Adrenal gland (tissue), 12 donors: ENCODE data around the gene TMEM255B. TPM values are rescaled to one million over a fixed set of nuclear protein-coding genes. Genes with fewer than 3 reads are reported as not detected.
"Not testable (repeated sequence)": the region's sequence is repeated elsewhere in the genome, so short reads cannot be mapped to it uniquely, and the experiment has no call there.

Experiments
- DNase-seq, 7 donors: peaks; one replicate each; pipeline ENCODE4 v3.0.0-alpha.2; 2019 to 2020
- H3K27ac ChIP-seq, 5 donors: fragments of 200-600 bp; sonication (generic) in 4 of 5; 1 replicate in 3 of 5; 2 replicates in 2 of 5; pipeline versions ENCODE4 v1.5.1 to v1.8.0; 2016 to 2020; ENCODE audit warnings: mild to moderate bottlenecking in 1 of 5
- H3K27me3 ChIP-seq: fragments of 200-600 bp; 2 replicates; pipeline ENCODE4 v1.8.0; 2021
- H3K36me3 ChIP-seq, 2 donors: fragments of 200-600 bp; replicated peaks in 1 of 2; 1 replicate in 1 of 2; 2 replicates in 1 of 2; pipeline versions ENCODE4 v1.5.1 to v1.8.0; 2018 to 2022
- H3K4me1 ChIP-seq, 2 donors: fragments of 200-600 bp; replicated peaks in 1 of 2; 1 replicate in 1 of 2; 2 replicates in 1 of 2; pipeline versions ENCODE4 v1.5.1 to v1.8.0; 2018 to 2021
- H3K4me3 ChIP-seq, 4 donors: fragments of 200-600 bp; sonication (generic) in 3 of 4; one replicate each; pipeline ENCODE4 v1.5.1; 2016 to 2018
- H3K9me3 ChIP-seq, 3 donors: fragments of 200-600 bp; sonication (generic) in 1 of 3; replicated peaks in 1 of 3; 1 replicate in 2 of 3; 2 replicates in 1 of 3; pipeline versions ENCODE4 v1.5.1 to v1.8.0; 2016 to 2021
- CTCF ChIP-seq, 6 experiments: fragments of 450-650 bp in 4 of 6; fragments of 200-600 bp in 2 of 6; sonication (generic) in 1 of 6; IDR thresholded peaks; 1 replicate in 5 of 6; 2 replicates in 1 of 6; pipeline versions ENCODE4 v1.5.1 to v1.8.0; 2016 to 2021; ENCODE audit warnings: antibody characterized with exemption in 6 of 6, mild to moderate bottlenecking in 2 of 6, moderate library complexity in 1 of 6
- POLR2A ChIP-seq, 2 donors: fragments of 450-650 bp; IDR thresholded peaks; one replicate each; pipeline ENCODE4 v1.6.1; 2017; ENCODE audit warnings: antibody characterized with exemption in 2 of 2, mild to moderate bottlenecking in 2 of 2, moderate library complexity in 1 of 2
- WGBS, 4 donors: extraction: QIAGEN DNeasy Blood & Tissue Kit in 2 of 4; methylation state at CpG; one replicate each; pipeline versions ENCODE4 v1.1.5 to v1.1.7; 2013 to 2017; 5-methylcytosine and 5-hydroxymethylcytosine counted together
- intact Hi-C, 2 donors: fragments of 100-400 bp; cut with DNase I; formaldehyde crosslinking; loops; one replicate each; pipeline versions ENCODE4 v1.14.1 to v1.15.0; 2022 to 2023
- polyA plus RNA-seq, 3 donors: library from polyadenylated mRNA; stranded (reverse); fragments of 200-250 nt in 2 of 3; fragments of 350-450 nt in 1 of 3; fragmentation: Illumina TruSeq in 1 of 3; extraction: RNeasy Lipid Tissue Mini Kit (QIAGEN cat#74804) in 1 of 3; gene quantifications; one replicate each; pipeline ENCODE4 v1.2.3, GENCODE V29; 2013 to 2014
- total RNA-seq, 9 donors: library from RNA; depleted of rRNA in 4 of 9; stranded (reverse); fragments of >200 nt in 4 of 9; fragments of 120-200 nt in 1 of 9; fragmentation: NEBNext Ultra II Directional in 1 of 9; extraction: Animal tissue kit (Norgen Biotek cat#: 25700) in 1 of 9; gene quantifications; one replicate each; pipeline versions ENCODE4 v1.1.0 to v1.2.4, GENCODE V29; 2013 to 2023
- donor health status: healthy with polysubstance abuse.
- donor health status: Bipolar disorder and iron deficiency.
- donor health status: DM: yes; HTN: yes; CAD: no.
- donor health status: DM: no; HTN: no; CAD: no.
- donor health status: DM: no; HTN: no; CAD: no.
- donor health status: DM: yes; HTN: yes; CAD: no.

TMEM255B gene
- total and polyA plus RNA-seq, 12 donors: 1.3 to 60.1 (median 17.2) TPM

DNA sequence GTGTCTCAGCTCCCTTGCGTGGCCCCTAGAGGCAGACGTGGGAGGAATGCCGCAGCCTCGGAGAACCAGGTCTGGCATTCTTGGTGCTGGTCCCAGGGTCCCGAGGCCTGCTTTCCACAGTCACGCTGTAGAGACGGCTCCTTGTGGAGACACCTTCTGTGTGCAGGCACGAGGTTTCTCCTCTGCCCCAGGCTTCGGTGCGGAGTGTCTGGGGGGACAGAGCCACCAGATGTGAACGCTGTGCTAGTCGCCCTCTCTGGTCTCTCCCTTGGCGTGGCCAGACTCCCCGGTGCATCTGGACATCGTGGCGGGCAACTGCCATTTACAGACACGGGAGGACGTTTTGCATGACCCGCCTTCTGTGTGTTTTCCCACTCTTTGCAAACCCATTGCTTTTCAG, 7.5 kb upstream of the TMEM255B start:
- Histone ChIP-seq H3K9me3 (no peaks in the 10 kb centered on the region), H3K4me1 (no peaks in the 10 kb centered on the region), H3K36me3 (no peaks in the 10 kb centered on the region), H3K27me3 (no peaks in the 10 kb centered on the region), H3K4me3 (no peak overlapping the region), H3K27ac (no peak overlapping the region)
- WGBS, 4 donors: 88 to 93% (median 92%) methylated on average over 11 to 19 of the region's 19 CpGs
- intact Hi-C loops: no loop called here
- DNase-seq: no peak
- TF ChIP-seq POLR2A (IDR thresholded peaks at IDR 0.05): no peak
- no peak for TF ChIP-seq CTCF (IDR thresholded peaks at IDR 0.05)

DNA sequence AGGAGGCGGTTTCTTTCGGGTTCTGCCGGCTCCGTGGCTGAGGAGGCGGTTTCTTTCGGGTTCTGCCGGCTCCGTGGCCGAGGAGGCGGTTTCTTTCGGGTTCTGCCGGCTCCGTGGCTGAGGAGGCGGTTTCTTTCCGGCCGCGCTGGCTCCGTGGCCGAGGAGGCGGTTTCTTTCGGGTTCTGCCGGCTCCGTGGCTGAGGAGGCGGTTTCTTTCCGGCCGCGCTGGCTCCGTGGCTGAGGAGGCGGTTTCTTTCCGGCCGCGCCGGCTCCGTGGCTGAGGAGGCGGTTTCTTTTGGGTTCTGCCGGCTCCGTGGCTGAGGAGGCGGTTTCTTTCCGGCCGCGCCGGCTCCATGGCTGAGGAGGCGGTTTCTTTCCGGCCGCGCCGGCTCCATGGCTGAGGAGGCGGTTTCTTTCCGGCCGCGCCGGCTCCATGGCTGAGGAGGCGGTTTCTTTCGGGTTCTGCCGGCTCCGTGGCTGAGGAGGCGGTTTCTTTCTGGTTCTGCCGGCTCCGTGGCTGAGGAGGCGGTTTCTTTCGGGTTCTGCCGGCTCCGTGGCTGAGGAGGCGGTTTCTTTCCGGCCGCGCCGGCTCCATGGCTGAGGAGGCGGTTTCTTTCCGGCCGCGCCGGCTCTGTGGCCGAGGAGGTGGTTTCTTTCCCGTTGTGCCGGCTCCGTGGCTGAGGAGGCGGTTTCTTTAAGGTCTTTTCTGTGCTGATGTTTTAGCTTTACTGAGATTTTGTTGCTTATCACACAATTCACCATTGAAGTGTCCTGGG, 6.6 kb upstream of the TMEM255B start:
- H3K27me3 ChIP-seq, DNase-seq, H3K4me1 ChIP-seq, H3K9me3 ChIP-seq, H3K27ac ChIP-seq, intact Hi-C loops, H3K4me3 ChIP-seq, H3K36me3 ChIP-seq: not testable (repeated sequence)
- 90 to 95% (median 93%) methylated on average over 63 to 77 of the region's 78 CpGs for WGBS, 4 donors

DNA sequence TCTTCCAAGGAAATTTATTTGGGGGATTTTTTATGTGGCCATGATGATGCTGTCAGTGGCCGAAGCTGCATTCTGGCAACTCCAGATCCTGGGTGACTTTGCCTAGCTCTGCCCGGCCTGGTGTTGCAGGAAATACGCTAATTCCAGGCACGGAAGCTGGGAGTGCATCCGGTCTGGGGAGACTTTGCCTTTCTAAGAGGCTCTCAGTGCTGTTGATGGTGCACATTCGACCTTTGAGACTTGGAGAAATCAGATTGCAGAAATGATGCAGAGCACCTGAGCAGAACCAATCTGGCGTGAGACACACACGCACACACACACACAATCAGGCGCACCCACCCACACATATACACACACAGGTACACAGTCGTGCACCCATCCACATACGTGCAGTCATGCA, 5.9 kb upstream of the TMEM255B start:
- Histone ChIP-seq H3K9me3 (no peaks in the 10 kb centered on the region), H3K4me1 (peaks cover 0 to 2% of the 10 kb centered on the region in 2 donors), H3K27me3 (no peaks in the 10 kb centered on the region), H3K4me3 (no peak overlapping the region), H3K27ac (no peak overlapping the region), H3K36me3 (no peaks in the 10 kb centered on the region)
- DNase-seq: no peak
- no peak for TF ChIP-seq CTCF (IDR thresholded peaks at IDR 0.05)
- no peak for TF ChIP-seq POLR2A (IDR thresholded peaks at IDR 0.05)
- intact Hi-C loops: no loop called here
- WGBS, 4 donors: 62 to 84% (median 71%) methylated on average over 8 to 11 of the region's 11 CpGs

DNA sequence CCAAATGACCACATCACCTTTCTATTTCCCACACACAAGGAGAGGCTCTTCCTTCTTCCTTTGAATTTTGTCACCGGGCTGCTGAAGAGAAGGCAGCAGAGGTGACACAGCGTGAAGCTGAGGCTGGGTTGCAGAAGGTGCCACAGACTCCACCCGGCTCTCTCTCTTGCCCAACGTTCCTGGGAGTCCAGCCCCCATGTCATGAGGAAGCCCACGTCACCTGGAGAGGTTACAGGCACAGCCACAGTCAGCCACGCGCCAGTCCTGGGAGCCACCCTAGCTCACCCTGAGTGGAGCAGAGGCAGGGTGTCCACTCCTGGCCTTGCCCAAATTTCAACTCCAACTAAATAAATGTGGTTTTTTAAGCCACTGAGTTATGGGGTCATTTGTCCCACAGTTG, 4.8 kb upstream of the TMEM255B start:
- no peaks in the 10 kb centered on the region for H3K36me3 ChIP-seq
- TF ChIP-seq POLR2A (IDR thresholded peaks at IDR 0.05): no peak
- 72 to 87% (median 79%) methylated on average over 7 of the region's 7 CpGs for WGBS, 4 donors
- no peak overlapping the region for H3K27ac ChIP-seq
- intact Hi-C loops: no loop called here
- DNase-seq: no peak
- H3K27me3 ChIP-seq: no peaks in the 10 kb centered on the region
- peaks cover 0 to 8% of the 10 kb centered on the region in 2 donors for H3K4me1 ChIP-seq
- no peaks in the 10 kb centered on the region for H3K9me3 ChIP-seq
- no peak overlapping the region for H3K4me3 ChIP-seq

DNA sequence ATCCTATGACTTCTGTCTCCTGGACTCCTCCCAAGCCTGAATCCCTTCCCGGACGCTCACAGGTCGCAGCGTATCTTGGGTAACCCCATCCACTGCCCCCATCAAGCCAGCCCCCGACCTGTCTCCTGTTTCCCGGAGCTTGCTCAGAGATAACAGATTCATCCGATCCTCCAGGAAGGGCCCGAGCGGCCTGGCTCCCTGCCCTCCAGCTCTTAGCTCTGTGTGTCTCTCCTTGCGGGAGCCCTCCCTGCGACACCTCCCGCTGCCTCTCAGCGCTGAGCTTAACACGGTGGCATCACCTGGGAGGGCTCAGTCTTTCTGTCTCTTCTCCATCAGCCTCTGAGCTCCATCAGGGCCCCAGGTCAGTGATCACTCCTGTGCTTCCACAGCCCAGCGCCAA, 4.3 kb upstream of the TMEM255B start:
- no peak overlapping the region for H3K4me3 ChIP-seq
- DNase-seq: peak in 4 of 7 donors; percentile 30 to 73 (median 38)
- no peaks in the 10 kb centered on the region for H3K9me3 ChIP-seq
- no peaks in the 10 kb centered on the region for H3K36me3 ChIP-seq
- H3K27me3 ChIP-seq: no peaks in the 10 kb centered on the region
- 71 to 86% (median 77%) methylated on average over 9 to 15 of the region's 15 CpGs for WGBS, 4 donors
- peak overlapping the region in 1 of 5 donors; percentile 29 for H3K27ac ChIP-seq
- peaks cover 0 to 8% of the 10 kb centered on the region in 2 donors for H3K4me1 ChIP-seq
- intact Hi-C loops: no loop called here
- no peak for TF ChIP-seq POLR2A (IDR thresholded peaks at IDR 0.05)
- no peak for TF ChIP-seq CTCF (IDR thresholded peaks at IDR 0.05)
